GM12874 (cell line): Measurements from ENCODE around the gene BACE2.

ENCODE experiments used
- CTCF ChIP-seq: IDR thresholded peaks from 2 replicates; pipeline ENCODE4 v1.5.1; 2011; ENCODE audit warnings: low read depth, mild to moderate bottlenecking, control low read depth, low read length, moderate library complexity; ENCODE audit not compliant: insufficient read depth

The BACE2 gene

GRCh38 chr21:41280115-41280919 lies 112.4 kb downstream of the BACE2 start:
- TF ChIP-seq CTCF, result no peak

GRCh38 chr21:41282412-41282811 lies 114.5 kb downstream of the BACE2 start:
- no peak for TF ChIP-seq CTCF

DNA sequence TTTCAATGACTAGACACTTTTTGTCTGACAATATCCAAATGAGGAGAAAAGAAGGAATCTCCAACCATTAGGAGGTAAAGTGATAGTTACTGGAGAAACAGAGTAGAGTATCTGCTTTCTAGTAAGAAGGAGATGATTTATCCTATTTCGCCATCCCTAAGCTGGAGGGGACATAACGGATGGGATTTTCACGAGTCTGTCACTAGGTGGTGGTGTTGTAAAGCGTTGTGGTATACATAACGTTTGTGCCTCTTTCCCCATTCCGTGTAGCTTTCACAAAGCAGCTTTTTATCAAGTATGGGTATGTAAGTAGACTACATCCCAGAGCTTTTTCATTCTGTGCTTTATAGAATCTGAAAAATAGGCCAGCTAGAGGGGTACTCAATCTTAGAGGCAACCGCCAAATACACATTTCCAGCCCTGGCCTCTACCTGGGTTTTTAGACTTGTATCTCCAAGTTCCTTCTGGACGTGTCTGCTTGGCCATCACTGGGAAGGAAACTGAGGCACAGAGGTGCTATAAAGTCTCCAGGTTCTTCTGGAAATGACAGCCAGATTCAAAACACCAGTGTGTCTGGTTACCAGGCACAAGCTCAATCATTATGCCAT lies 115.4 kb downstream of the BACE2 start:
- TF ChIP-seq CTCF, result peak; percentile 67

- TF ChIP-seq CTCF, result no peak
Observed at GRCh38 chr21:41289431-41289830, 121.5 kb downstream of the BACE2 start.

GRCh38 chr21:41290106-41290799 lies 122.3 kb downstream of the BACE2 start:
- TF ChIP-seq CTCF, result no peak

- no peak for TF ChIP-seq CTCF
Observed at GRCh38 chr21:41294548-41295231, 126.7 kb downstream of the BACE2 start.
